Caco-2 (cell line): ENCODE measurements around the gene FOXD4. TPM values are rescaled to one million over a fixed set of nuclear protein-coding genes. Genes with fewer than 3 reads are reported as not detected.
"Not testable (repeated sequence)": the region's sequence is repeated elsewhere in the genome, so short reads cannot be mapped to it uniquely, and the experiment has no call there.

Source experiments
- BruUV-seq: library from RNA; stranded (reverse); fragments of 400-500 nt; replicated peaks from 2 replicates; lab custom pipeline; 2021; lab: Mats Ljungman, UMichigan
- CTCF ChIA-PET: fragments of 300-600 bp; sonication (Branson Sonifier 250); formaldehyde crosslinking; loops from one replicate; lab custom pipeline; 2022; ENCODE audit warnings: antibody characterized with exemption; lab: Charles Lee
- POLR2A ChIA-PET: fragments of 300-600 bp; sonication (Branson Sonifier 250); formaldehyde crosslinking; loops from one replicate; lab custom pipeline; 2022; ENCODE audit warnings: antibody characterized with exemption; lab: Charles Lee
- DNase-seq, 2 experiments: peaks; one replicate each; pipeline versions ENCODE4 v3.0.0 to v3.0.0-alpha.2; 2020 to 2022
- H3K27me3 ChIP-seq: replicated peaks from 2 replicates; pipeline ENCODE4 v1.6.0; 2011; ENCODE audit warnings: low read length; ENCODE audit not compliant: control insufficient read depth, insufficient read depth
- H3K36me3 ChIP-seq: 2 replicates; pipeline ENCODE4 v1.5.1; 2011; ENCODE audit warnings: low read length; ENCODE audit not compliant: control insufficient read depth, insufficient read depth
- H3K4me1 ChIP-seq: fragments of 250-450 bp; sonication (Bioruptor Pico); 2 replicates; pipeline ENCODE4 v1.5.1; 2020; ENCODE audit warnings: mild to moderate bottlenecking
- H3K4me3 ChIP-seq: 2 replicates; pipeline ENCODE4 v1.5.1; 2011; ENCODE audit warnings: low read depth, mild to moderate bottlenecking, control low read depth, low read length
- H3K9me3 ChIP-seq: fragments of 250-450 bp; sonication (Bioruptor Pico); 2 replicates; pipeline ENCODE4 v1.5.1; 2020; ENCODE audit warnings: mild to moderate bottlenecking, moderate library complexity
- H3K27ac Mint-ChIP-seq: one replicate; pipeline ENCODE4 v1.8.0; 2022; ENCODE audit warnings: mixed read lengths; ENCODE audit not compliant: unreplicated experiment
- H3K27me3 Mint-ChIP-seq: one replicate; pipeline ENCODE4 v1.8.0; 2022; ENCODE audit warnings: mixed read lengths; ENCODE audit not compliant: insufficient read depth, unreplicated experiment
- H3K36me3 Mint-ChIP-seq: one replicate; pipeline ENCODE4 v1.8.0; 2022; ENCODE audit warnings: mild to moderate bottlenecking, mixed read lengths; ENCODE audit not compliant: insufficient read depth, unreplicated experiment
- H3K4me1 Mint-ChIP-seq: one replicate; pipeline ENCODE4 v1.8.0; 2022; ENCODE audit warnings: low read depth, mixed read lengths; ENCODE audit not compliant: unreplicated experiment
- H3K4me3 Mint-ChIP-seq: one replicate; pipeline ENCODE4 v1.8.0; 2022; ENCODE audit warnings: mild to moderate bottlenecking, moderate library complexity, mixed read lengths; ENCODE audit not compliant: unreplicated experiment
- H3K9me3 Mint-ChIP-seq: one replicate; pipeline ENCODE4 v1.8.0; 2022; ENCODE audit warnings: mixed read lengths; ENCODE audit not compliant: unreplicated experiment
- intact Hi-C: fragments of 100-400 bp; cut with micrococcal nuclease; formaldehyde crosslinking; loops from one replicate; pipeline ENCODE4 v1.10.0; 2022; ENCODE audit not compliant: unreplicated experiment
- total RNA-seq: library from RNA; stranded (reverse); gene quantifications from 2 replicates; pipeline ENCODE4 v1.2.3, GENCODE V29; 2022

FOXD4 gene
- total RNA-seq, 1 experiment from 2014 or later: 0.93 TPM

GRCh38 chr9:78333-78732, 39.9 kb downstream of the FOXD4 start:
- BruUV-seq: not testable (repeated sequence)

GRCh38 chr9:76389-76788, 41.8 kb downstream of the FOXD4 start:
- POLR2A ChIA-PET: not testable (repeated sequence)

More at GRCh38 chr9:78333-78732, 39.9 kb downstream of the FOXD4 start:
- H3K4me1 ChIP-seq, intact Hi-C loops, CTCF ChIA-PET, H3K4me1 Mint-ChIP-seq, H3K27ac Mint-ChIP-seq, POLR2A ChIA-PET, H3K9me3 Mint-ChIP-seq, H3K27me3 Mint-ChIP-seq, H3K27me3 ChIP-seq, H3K36me3 ChIP-seq, H3K4me3 Mint-ChIP-seq, H3K36me3 Mint-ChIP-seq, H3K9me3 ChIP-seq, DNase-seq, H3K4me3 ChIP-seq: not testable (repeated sequence)

DNA sequence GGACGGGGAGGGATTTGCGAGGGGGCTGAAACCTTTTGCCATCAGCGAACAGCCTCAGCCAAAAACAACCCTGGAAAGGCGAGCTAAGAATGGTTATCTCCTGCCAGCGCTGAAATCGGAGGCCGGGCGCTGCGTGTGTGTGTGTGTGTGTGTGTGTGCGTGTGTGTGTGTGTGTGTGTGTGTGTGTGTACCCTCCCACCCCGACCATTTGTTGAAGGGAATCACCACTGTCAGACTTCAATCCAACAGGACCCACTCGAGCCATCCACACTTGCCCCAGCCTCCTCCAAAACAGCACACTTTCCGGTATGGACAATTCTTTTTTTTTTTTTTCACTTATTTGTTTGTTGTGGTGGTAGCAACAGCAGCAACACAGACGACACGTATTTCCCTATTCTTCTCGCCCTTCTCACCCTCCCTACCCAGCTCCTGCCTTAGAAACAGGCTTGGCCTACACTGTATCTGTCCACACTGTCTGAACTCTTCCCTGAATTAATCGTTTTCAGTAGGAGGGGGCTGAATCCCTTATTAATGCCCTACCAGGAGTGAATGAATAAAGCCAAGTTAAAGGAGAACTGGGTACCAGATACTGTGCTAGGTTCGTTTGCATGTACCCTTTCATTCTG, 44.2 kb downstream of the FOXD4 start:
- H3K9me3 Mint-ChIP-seq, H3K27me3 ChIP-seq, H3K4me1 ChIP-seq, H3K36me3 ChIP-seq, intact Hi-C loops, H3K9me3 ChIP-seq, H3K27ac Mint-ChIP-seq, POLR2A ChIA-PET, DNase-seq, H3K4me1 Mint-ChIP-seq, H3K27me3 Mint-ChIP-seq, BruUV-seq, H3K36me3 Mint-ChIP-seq, CTCF ChIA-PET: not testable (repeated sequence)
- H3K4me3 Mint-ChIP-seq: peak overlapping the region; percentile 52
- H3K4me3 ChIP-seq: peak overlapping the region; percentile 45

More at GRCh38 chr9:76389-76788, 41.8 kb downstream of the FOXD4 start:
- H3K36me3 ChIP-seq, BruUV-seq, DNase-seq, H3K9me3 Mint-ChIP-seq, H3K27ac Mint-ChIP-seq, H3K4me1 Mint-ChIP-seq, CTCF ChIA-PET, H3K36me3 Mint-ChIP-seq, H3K4me3 ChIP-seq, H3K27me3 Mint-ChIP-seq, H3K27me3 ChIP-seq, intact Hi-C loops, H3K4me1 ChIP-seq, H3K4me3 Mint-ChIP-seq, H3K9me3 ChIP-seq: not testable (repeated sequence)

DNA sequence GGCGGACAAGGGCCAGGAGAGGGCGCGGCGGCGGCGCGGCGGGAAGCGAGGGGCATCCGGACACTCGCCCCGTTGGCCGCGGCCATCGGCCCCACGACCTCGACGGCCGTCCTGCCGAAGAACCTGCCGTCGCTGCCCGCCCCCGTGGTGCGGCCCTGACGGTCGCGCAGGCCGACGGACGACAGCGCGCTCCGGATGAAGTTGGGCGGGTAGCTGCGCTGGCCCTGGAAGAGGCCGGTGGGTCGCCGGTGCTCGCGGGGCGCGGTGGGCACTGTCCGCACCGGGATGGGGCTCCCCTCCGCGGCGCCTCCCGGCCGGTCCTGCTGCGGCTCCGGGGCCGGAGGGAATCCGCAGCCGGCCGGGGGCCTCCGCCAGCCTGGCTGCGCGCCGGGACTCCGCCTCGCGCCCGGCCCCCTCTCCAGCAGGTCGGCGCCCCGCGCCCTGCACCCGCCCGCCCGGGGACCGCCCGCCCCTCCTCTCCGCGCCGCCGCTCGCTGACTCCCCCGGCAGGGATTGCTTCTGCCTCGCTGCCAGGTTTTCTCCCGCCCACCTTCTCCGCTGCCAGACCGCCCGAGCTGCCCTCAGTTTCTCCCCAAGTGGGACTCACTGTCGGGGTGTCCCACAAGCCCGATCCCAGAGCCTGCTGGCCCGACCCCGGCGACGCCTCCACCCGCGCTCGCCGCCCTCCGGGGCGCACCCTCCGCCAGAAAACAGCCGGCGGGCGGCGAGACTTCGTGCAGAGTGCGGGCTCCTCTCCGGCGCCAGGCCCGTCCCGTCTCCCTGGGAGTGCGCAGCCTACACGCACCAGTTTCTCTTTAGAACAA, 44.9 kb downstream of the FOXD4 start:
- peak overlapping the region; percentile 45 for H3K4me3 ChIP-seq
- peak in 1 of 2 experiments; percentile 21 for DNase-seq
- H3K27ac Mint-ChIP-seq, H3K9me3 ChIP-seq, POLR2A ChIA-PET, H3K4me1 ChIP-seq, CTCF ChIA-PET, H3K9me3 Mint-ChIP-seq, intact Hi-C loops, BruUV-seq, H3K36me3 ChIP-seq, H3K27me3 ChIP-seq, H3K36me3 Mint-ChIP-seq, H3K27me3 Mint-ChIP-seq, H3K4me1 Mint-ChIP-seq: not testable (repeated sequence)
- H3K4me3 Mint-ChIP-seq: peak overlapping the region; percentile 71

Other genes starting within 250 kb of the FOXD4 start
- 23.8 TPM in 2 replicates for gene WASHC1, start 89.0 kb downstream of the FOXD4 start, total RNA-seq
- 34.2 and 34.6 TPM in 2 replicates for gene ZNG1A, start 60.6 kb upstream of the FOXD4 start, total RNA-seq
- gene DOCK8, start 96.4 kb upstream of the FOXD4 start, total RNA-seq: 15.2 and 15.6 TPM in 2 replicates